T-helper 1 cell (primary cell): ENCODE data around the gene SLC15A4.
"Not testable (repeated sequence)": the region's sequence is repeated elsewhere in the genome, so short reads cannot be mapped to it uniquely, and the experiment has no call there.

Experiments used
- DNase-seq, 5 donors: peaks; one replicate each; pipeline ENCODE4 v3.0.0-alpha.2; 2012 to 2020
- total RNA-seq, 4 donors: gene quantifications; one replicate each; lab custom pipeline; 2026; lab: John Stamatoyannopoulos, UW

Gene SLC15A4
- 8.5 to 14.3 (median 13.2) reads per million in 4 donors for total RNA-seq

- DNase-seq = peak; percentile 76 to 94 (median 80)
These were observed at the start of gene SLC15A4 for GRCh38 chr12:128823916-128824839. TSS of gene SLC15A4 (minus strand) at chr12:128823958. CDS start at chr12:128823943, 15 bp downstream.

- no peak for DNase-seq
These were observed 48.5 kb upstream of the SLC15A4 start for GRCh38 chr12:128872303-128872702.

- DNase-seq = no peak
These were observed 47.7 kb upstream of the SLC15A4 start for GRCh38 chr12:128871516-128871892.

- no peak for DNase-seq
These were observed 43.7 kb upstream of the SLC15A4 start for GRCh38 chr12:128867466-128867865.

GRCh38 chr12:128864516-128865186 lies 40.9 kb upstream of the SLC15A4 start:
- DNase-seq = no peak

GRCh38 chr12:128863957-128864356 lies 40.2 kb upstream of the SLC15A4 start:
- DNase-seq = no peak

- DNase-seq = no peak
These were observed 37.7 kb upstream of the SLC15A4 start for GRCh38 chr12:128861226-128862016.

- DNase-seq = no peak
These were observed 35.6 kb upstream of the SLC15A4 start for GRCh38 chr12:128859311-128859710.

- DNase-seq = no peak
These were observed 33.5 kb upstream of the SLC15A4 start for GRCh38 chr12:128857133-128857763.

GRCh38 chr12:128856791-128857078 lies 33.0 kb upstream of the SLC15A4 start:
- no peak for DNase-seq

- no peak for DNase-seq
These were observed 32.5 kb upstream of the SLC15A4 start for GRCh38 chr12:128856035-128856790.

- no peak for DNase-seq
These were observed 29.9 kb upstream of the SLC15A4 start for GRCh38 chr12:128853600-128854197.

- DNase-seq = no peak
These were observed 29.3 kb upstream of the SLC15A4 start, which contains the start of gene GLT1D1 for GRCh38 chr12:128852885-128853599. TSS of gene GLT1D1 (plus strand) at chr12:128853478. CDS start at chr12:128853582, 104 bp downstream.

- no peak for DNase-seq
These were observed 28.4 kb upstream of the SLC15A4 start for GRCh38 chr12:128852026-128852698.

GRCh38 chr12:128851429-128851828 lies 27.7 kb upstream of the SLC15A4 start:
- not testable (repeated sequence) for DNase-seq

GRCh38 chr12:128850400-128850799 lies 26.6 kb upstream of the SLC15A4 start:
- DNase-seq = no peak

- not testable (repeated sequence) for DNase-seq
These were observed 26.0 kb upstream of the SLC15A4 start for GRCh38 chr12:128849806-128850205.

- DNase-seq = no peak
These were observed 24.6 kb upstream of the SLC15A4 start for GRCh38 chr12:128848371-128848770.

GRCh38 chr12:128846671-128847070 lies 22.9 kb upstream of the SLC15A4 start:
- DNase-seq = not testable (repeated sequence)

GRCh38 chr12:128844031-128844635 lies 20.4 kb upstream of the SLC15A4 start:
- peak in 1 of 5 donors; percentile 57 for DNase-seq
